K562 (cell line): ENCODE measurements around the gene TCIRG1. TPM values are rescaled to one million over a fixed set of nuclear protein-coding genes. Genes with fewer than 3 reads are reported as not detected.

Experiments used
- CTCFL ChIP-seq: IDR thresholded peaks from 2 replicates; pipeline ENCODE4 v1.6.1; 2011; ENCODE audit warnings: borderline replicate concordance, low read depth, mild to moderate bottlenecking, moderate library complexity, low read length; ENCODE audit not compliant: insufficient read depth, poor library complexity, severe bottlenecking
- E2F5 ChIP-seq: sonication (generic); formaldehyde crosslinking; IDR thresholded peaks from 2 replicates; pipeline ENCODE4 v1.8.0; 2022; ENCODE audit warnings: mild to moderate bottlenecking, missing genetic modification reagents
- FOSL1 ChIP-seq: fragments of 200-800 bp; sonication (Bioruptor generic); conservative IDR thresholded peaks from 2 replicates; pipeline ENCODE4 v1.6.1; 2016; ENCODE audit warnings: missing genetic modification characterization, missing compliant biosample characterization
- GTF2A2 ChIP-seq: IDR thresholded peaks from 2 replicates; pipeline ENCODE4 v1.6.1; 2016; ENCODE audit warnings: mild to moderate bottlenecking, missing genetic modification characterization, missing compliant biosample characterization
- HCFC1 ChIP-seq: IDR thresholded peaks from 2 replicates; pipeline ENCODE4 v1.6.1; 2012; ENCODE audit warnings: low read depth, low read length, improper control_type of control experiment
- ID3 ChIP-seq, 2 experiments: fragments of 250-450 bp in 1 of 2; fragments of 450-650 bp in 1 of 2; sonication (Bioruptor Pico) in 1 of 2; IDR thresholded peaks; 2 replicates each; pipeline versions ENCODE4 v1.6.1 to v1.8.0; 2016 to 2021; ENCODE audit warnings: mild to moderate bottlenecking in 2 of 2, moderate library complexity in 2 of 2, missing compliant biosample characterization in 1 of 2, missing genetic modification characterization in 1 of 2
- ILF3 ChIP-seq: fragments of 450-650 bp; IDR thresholded peaks from 2 replicates; pipeline ENCODE4 v1.6.1; 2018; ENCODE audit warnings: antibody characterized with exemption, mild to moderate bottlenecking, moderate library complexity, borderline replicate concordance
- JUN ChIP-seq, 2 experiments: sonication (generic) in 1 of 2; formaldehyde crosslinking in 1 of 2; IDR thresholded peaks; 2 replicates each; pipeline versions ENCODE4 v1.6.1 to v1.8.0; 2012 to 2022; ENCODE audit warnings: borderline replicate concordance in 2 of 2, mild to moderate bottlenecking in 2 of 2, improper control_type of control experiment in 1 of 2, low read depth in 1 of 2, low read length in 1 of 2, missing genetic modification reagents in 1 of 2
- KAT2B ChIP-seq: IDR thresholded peaks from one replicate; pipeline ENCODE4 v1.6.1; 2012; ENCODE audit warnings: low read depth, mild to moderate bottlenecking, control low read depth, inconsistent platforms, low read length, moderate library complexity
- KLF1 ChIP-seq: fragments of 450-650 bp; IDR thresholded peaks from 2 replicates; pipeline ENCODE4 v1.6.1; 2016; ENCODE audit warnings: missing genetic modification characterization, missing compliant biosample characterization
- PRDM10 ChIP-seq: fragments of 450-650 bp; IDR thresholded peaks from 2 replicates; pipeline ENCODE4 v1.6.1; 2018; ENCODE audit not compliant: partially characterized antibody
- RFX1 ChIP-seq: fragments of 450-650 bp; IDR thresholded peaks from 2 replicates; pipeline ENCODE4 v1.6.1; 2016; ENCODE audit warnings: mild to moderate bottlenecking, moderate library complexity
- RNF2 ChIP-seq: sonication (generic); IDR thresholded peaks from 2 replicates; pipeline ENCODE4 v1.6.1; 2016
- SREBF2 ChIP-seq: sonication (generic); formaldehyde crosslinking; IDR thresholded peaks from 2 replicates; pipeline ENCODE4 v1.4.0; 2020; ENCODE audit warnings: mild to moderate bottlenecking, missing genetic modification reagents
- SRF ChIP-seq, 2 experiments: fragments of 250-450, 450-650 bp in 1 of 2; sonication (Bioruptor Pico) in 1 of 2; sonication (generic) in 1 of 2; formaldehyde crosslinking; IDR thresholded peaks; 2 replicates each; pipeline versions ENCODE4 v1.5.0 to v1.5.1; 2020 to 2022; ENCODE audit warnings: mild to moderate bottlenecking in 1 of 2, missing genetic modification reagents in 1 of 2
- WHSC1 ChIP-seq: IDR thresholded peaks from one replicate; pipeline ENCODE4 v1.6.1; 2012; ENCODE audit warnings: low read length, control low read depth, inconsistent platforms
- polyA plus RNA-seq, 8 experiments: library from polyadenylated mRNA; depleted of rRNA in 4 of 8; stranded (reverse) in 5 of 8; unstranded in 3 of 8; fragments of >200 nt; fragmentation: Nextera tagmentation in 2 of 8; fragmentation: Illumina TruSeq in 1 of 8; extraction: Ambion mirVana in 2 of 8; extraction: Trizol in 1 of 8; gene quantifications; 2 replicates each; pipeline versions ENCODE4 v1.2.1 to v1.2.3, GENCODE V29; 2011 to 2014; ENCODE audit warnings: inconsistent platforms in 1 of 8, missing spikeins in 1 of 8
- total RNA-seq, 7 experiments: library from RNA; depleted of rRNA in 6 of 7; stranded (reverse); fragments of >200 nt in 6 of 7; fragmentation: Illumina TruSeq in 2 of 7; extraction: Trizol in 2 of 7; gene quantifications; 2 replicates each; pipeline versions ENCODE4 v1.2.1 to v1.2.3, GENCODE V29; 2011 to 2021; ENCODE audit warnings: low replicate concordance in 1 of 7
- TF ChIP-seq, protein P1 (sequence below): fragments of 450-650 bp; conservative IDR thresholded peaks from 2 replicates; pipeline ENCODE4 v1.6.1; 2016; ENCODE audit warnings: missing genetic modification characterization, low read depth, mild to moderate bottlenecking, control low read depth, missing compliant biosample characterization

TCIRG1 gene
- total and polyA plus RNA-seq, 9 of the 15 experiments (the other 6 are each of a cell fraction or from before 2014, with no cell fraction given) = 0.49 to 143 (median 24.4) TPM

DNA sequence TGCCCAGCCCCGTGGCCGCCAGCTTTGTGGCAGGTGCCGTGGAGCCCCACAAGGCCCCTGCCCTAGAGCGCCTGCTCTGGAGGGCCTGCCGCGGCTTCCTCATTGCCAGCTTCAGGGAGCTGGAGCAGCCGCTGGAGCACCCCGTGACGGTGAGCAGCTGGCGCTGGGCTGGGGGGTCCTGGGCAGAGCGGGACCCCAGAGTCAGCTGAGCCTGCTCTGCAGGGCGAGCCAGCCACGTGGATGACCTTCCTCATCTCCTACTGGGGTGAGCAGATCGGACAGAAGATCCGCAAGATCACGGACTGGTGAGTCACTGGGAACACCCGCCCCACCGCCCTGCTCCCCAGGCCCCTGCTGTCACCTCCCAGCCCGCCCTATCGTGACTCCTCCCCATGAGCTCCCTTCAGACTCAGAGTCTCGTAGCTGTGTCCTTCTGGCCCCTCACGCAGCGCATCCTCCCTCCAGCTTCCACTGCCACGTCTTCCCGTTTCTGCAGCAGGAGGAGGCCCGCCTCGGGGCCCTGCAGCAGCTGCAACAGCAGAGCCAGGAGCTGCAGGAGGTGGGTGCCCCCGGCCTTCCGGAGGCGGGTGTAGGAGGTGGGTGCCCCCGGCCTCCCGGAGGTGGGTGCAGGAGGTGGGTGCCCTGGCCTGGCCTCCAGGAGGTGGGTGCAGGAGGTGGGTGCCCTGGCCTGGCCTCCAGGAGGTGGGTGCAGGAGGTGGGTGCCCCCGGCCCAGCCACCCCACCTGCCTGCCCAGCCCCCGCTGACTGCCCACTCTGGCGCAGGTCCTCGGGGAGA lies 4.7 kb downstream of the TCIRG1 start (continued):
- TF ChIP-seq ID3 (CRISPR knock-in tag; IDR thresholded peaks at IDR 0.05) (no peak), ID3 (tag; IDR thresholded peaks at IDR 0.05) (peak; percentile 69; the same call in 1 of the 2 replicates), GTF2A2 (tag) (no peak), SRF (CRISPR knock-in tag; IDR thresholded peaks at IDR 0.05) (no peak; a peak in 1 of 4 replicates), RNF2 (peak; percentile 17; the same call in 1 of the 2 replicates), KLF1 (tag) (no peak), ILF3 (no peak), JUN (IDR thresholded peaks at IDR 0.05; ENCODE audit: borderline replicate concordance, low read depth, low read length) (peak; percentile 91), JUN (CRISPR knock-in tag; IDR thresholded peaks at IDR 0.05; ENCODE audit: borderline replicate concordance) (peak; percentile 82; the same call in 1 of the 2 replicates), E2F5 (CRISPR knock-in tag) (no peak), HCFC1 (no peak), SREBF2 (no peak), CTCFL (no peak), FOSL1 (tag) (peak; percentile 97), PRDM10 (peak; percentile 62), WHSC1 (no peak), KAT2B (no peak), RFX1 (no peak)
- TF ChIP-seq, protein P1, sequence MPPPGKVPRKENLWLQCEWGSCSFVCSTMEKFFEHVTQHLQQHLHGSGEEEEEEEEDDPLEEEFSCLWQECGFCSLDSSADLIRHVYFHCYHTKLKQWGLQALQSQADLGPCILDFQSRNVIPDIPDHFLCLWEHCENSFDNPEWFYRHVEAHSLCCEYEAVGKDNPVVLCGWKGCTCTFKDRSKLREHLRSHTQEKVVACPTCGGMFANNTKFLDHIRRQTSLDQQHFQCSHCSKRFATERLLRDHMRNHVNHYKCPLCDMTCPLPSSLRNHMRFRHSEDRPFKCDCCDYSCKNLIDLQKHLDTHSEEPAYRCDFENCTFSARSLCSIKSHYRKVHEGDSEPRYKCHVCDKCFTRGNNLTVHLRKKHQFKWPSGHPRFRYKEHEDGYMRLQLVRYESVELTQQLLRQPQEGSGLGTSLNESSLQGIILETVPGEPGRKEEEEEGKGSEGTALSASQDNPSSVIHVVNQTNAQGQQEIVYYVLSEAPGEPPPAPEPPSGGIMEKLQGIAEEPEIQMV = no peak
